HK-2 (cell line): ENCODE data around the gene CAMK1.

ENCODE experiments used
- DNase-seq: peaks from one replicate; pipeline ENCODE4 v3.0.0-alpha.2; 2018; ENCODE audit not compliant: unreplicated experiment

CAMK1 gene

GRCh38 chr3:9710174-9710739, 59.5 kb downstream of the CAMK1 start:
- no peak for DNase-seq
